GM13977 (cell line): ENCODE data around the gene CNTN1.

Experiments used
- DNase-seq: peaks from one replicate; pipeline ENCODE4 v3.0.0; 2012; ENCODE audit warnings: low spot score
- CTCF ChIP-seq: IDR thresholded peaks from 2 replicates; pipeline ENCODE4 v1.5.1; 2012; ENCODE audit warnings: mild to moderate bottlenecking, control low read depth; ENCODE audit not compliant: insufficient read depth; ENCODE audit errors: extremely low read depth, missing control alignments
- in situ Hi-C: fragments of 300-500 bp; cut with MboI; formaldehyde crosslinking; loops from one replicate; pipeline ENCODE4 v1.12.0; 2022; ENCODE audit warnings: low sequenced_read_pairs, low pct_unique_long_range_greater_than_20kb, mixed read lengths, inconsistent platforms; ENCODE audit not compliant: unreplicated experiment

CNTN1 gene

DNA sequence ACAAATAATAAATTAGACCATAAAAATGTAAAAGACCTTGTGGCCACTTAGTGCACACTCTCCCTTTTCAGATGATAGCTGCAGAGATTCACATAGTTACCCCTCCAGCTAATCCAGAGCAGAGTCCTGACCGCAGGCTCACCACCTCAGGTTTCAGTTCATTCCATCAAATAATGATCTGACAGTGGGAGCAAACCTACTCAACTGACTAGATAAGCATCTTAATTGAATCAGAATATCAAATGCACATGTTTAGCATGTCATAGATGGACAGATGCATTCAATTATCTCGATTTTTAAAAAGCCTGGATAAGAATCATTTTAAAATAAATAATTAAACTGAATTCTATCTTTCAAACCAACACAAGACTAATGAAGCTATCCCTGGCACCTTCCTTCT lies 253.5 kb downstream of the CNTN1 start:
- TF ChIP-seq CTCF: no peak
- in situ Hi-C loops: no loop called here
- no peak for DNase-seq

DNA sequence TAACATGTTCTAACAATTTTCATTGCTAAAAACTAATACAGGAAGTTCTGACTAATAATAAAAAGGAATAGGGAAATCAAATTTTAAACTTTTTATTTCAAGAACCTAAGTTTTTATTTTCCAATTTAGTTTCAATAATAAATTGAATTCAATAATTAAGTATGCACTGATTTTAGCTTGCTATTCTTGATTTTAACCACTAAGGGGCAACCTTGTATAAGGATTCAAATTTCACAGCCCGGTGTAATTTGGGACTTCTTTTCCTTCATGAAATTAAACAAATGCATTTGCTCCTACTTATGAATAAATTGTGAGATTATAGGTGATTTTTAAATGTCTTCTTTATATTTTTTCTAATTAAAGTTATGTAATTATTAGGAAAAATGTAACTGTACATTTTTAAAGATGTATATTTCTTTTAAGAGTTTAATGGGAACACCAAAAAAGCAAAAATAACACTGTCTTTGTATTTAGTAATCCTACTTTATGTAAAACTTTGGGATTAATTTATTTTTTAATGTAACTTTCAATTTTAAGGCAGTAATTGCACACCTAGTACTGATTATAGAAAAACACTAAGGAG lies 254.5 kb downstream of the CNTN1 start:
- in situ Hi-C loops: no loop called here
- peak; percentile 51 for TF ChIP-seq CTCF
- peak; percentile 4 for DNase-seq

- no peak for DNase-seq
- no peak for TF ChIP-seq CTCF
- in situ Hi-C loops: no loop called here
Measured at GRCh38 chr12:40947797-40948196, 255.6 kb downstream of the CNTN1 start.

GRCh38 chr12:40953076-40953475 lies 260.8 kb downstream of the CNTN1 start:
- TF ChIP-seq CTCF: no peak
- no peak for DNase-seq
- in situ Hi-C loops: no loop called here

DNA sequence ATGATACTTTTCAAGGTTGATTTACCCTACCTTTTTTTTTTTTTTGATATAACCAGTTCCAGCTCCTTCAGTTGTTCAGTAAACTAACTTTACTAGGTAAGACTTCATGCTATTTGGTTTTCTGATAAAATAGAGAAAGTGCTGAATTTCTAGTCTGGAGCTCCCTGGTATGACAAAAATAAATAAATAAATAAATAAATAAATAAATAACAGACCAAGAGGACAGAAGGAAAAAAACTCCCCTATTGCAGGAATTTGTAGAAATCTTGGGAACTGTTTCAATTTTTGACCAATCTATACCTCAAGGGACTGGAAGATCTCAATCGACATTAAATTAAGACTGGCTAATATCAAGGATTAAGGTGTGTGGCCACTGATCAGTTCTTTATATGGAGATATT lies 265.2 kb downstream of the CNTN1 start:
- DNase-seq: no peak
- in situ Hi-C loops: no loop called here

GRCh38 chr12:40959041-40959440 lies 266.8 kb downstream of the CNTN1 start:
- no peak for TF ChIP-seq CTCF
- in situ Hi-C loops: no loop called here
- DNase-seq: no peak

More for the DNA sequence above, 265.2 kb downstream of the CNTN1 start:
- TF ChIP-seq CTCF: no peak

DNA sequence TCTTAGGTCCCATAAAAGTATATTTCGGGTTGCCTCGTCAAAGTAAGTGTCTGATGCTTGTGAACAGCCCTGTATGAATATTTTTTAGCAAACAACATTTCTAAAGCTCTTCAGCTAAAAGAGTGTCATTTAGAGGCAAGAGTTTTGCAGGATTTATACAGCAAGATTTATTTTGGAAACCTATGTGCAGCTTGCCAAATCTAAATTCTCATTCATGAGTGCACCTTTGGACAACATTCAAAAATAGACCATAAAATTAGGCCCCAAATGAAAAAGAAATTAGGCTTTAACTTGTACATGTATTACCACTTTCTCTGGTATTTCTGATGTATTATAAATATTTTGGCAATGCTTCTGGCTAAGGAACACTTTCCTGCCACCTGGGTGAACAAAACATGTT lies 271.5 kb downstream of the CNTN1 start:
- no peak for DNase-seq
- in situ Hi-C loops: no loop called here
- no peak for TF ChIP-seq CTCF
